GM10266 (cell line): ENCODE data around the gene RSAD1.
A peak's percentile ranks its signal among the peaks of the same experiment; 100 is the strongest.

Experiments
- DNase-seq: peaks from one replicate; pipeline ENCODE4 v3.0.0; 2012; ENCODE audit errors: extremely low spot score
- TF ChIP-seq, protein P1 (sequence below): IDR thresholded peaks from 2 replicates; pipeline ENCODE4 v1.5.1; 2012; ENCODE audit warnings: mild to moderate bottlenecking, low read depth; ENCODE audit not compliant: control insufficient read depth, insufficient read depth; ENCODE audit errors: missing control alignments

Gene RSAD1

DNA sequence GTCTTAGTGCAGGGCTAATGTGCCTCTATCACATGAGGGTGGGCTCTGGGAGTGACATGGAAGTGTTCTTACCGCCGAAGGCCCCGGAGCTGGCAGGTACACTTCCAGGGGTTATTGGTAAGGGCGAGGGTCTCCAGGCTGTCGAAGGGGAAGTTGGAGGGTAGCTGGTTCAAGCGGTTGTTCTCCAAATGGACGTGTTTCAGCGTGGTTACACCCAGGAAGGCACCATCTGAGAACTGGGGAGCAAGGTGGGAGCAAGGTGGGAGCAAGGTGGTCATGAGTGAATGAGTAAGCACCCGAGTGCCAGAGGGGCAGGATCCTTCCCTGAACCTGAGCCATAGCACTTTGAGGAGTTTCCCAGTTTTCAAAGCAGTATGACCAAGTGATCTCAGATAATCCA lies 13.0 kb upstream of the RSAD1 start:
- DNase-seq, result peak; percentile 8

DNA sequence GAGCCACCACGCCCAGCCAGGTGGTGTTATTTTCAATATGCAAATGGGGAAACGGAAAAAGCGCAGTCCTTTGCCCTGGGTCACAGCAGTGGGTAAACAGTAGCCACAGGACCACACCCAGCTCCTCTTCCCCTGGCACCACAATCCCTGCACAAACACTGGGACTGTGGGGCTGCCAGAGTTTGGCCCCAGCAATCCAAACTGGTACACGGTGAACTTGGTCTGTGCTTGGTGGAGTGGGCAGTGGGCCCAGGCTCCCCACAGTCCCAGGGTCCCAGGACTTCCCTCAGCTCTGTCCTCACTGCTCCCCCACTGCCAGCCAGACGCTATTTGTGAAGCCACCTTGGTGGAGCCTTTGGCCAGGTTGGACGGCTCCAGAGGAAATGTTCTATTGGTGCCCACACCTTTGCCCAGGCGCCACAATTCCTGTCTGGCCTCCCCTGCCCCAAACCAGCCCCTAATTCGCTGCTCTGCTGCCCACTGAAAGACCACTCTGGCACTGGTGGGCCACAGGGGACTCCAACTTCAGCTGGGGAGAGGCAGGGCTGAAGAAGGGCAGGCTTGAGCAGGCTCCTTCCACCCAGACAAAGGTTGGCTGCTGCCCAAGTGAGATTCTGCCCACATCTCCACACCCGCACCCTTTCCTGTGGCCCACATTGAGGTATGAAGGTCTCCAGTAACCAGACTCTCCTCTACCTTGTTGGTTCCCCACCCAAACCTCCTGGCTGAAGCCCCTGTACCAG lies 12.1 kb upstream of the RSAD1 start:
- TF ChIP-seq, protein P1, sequence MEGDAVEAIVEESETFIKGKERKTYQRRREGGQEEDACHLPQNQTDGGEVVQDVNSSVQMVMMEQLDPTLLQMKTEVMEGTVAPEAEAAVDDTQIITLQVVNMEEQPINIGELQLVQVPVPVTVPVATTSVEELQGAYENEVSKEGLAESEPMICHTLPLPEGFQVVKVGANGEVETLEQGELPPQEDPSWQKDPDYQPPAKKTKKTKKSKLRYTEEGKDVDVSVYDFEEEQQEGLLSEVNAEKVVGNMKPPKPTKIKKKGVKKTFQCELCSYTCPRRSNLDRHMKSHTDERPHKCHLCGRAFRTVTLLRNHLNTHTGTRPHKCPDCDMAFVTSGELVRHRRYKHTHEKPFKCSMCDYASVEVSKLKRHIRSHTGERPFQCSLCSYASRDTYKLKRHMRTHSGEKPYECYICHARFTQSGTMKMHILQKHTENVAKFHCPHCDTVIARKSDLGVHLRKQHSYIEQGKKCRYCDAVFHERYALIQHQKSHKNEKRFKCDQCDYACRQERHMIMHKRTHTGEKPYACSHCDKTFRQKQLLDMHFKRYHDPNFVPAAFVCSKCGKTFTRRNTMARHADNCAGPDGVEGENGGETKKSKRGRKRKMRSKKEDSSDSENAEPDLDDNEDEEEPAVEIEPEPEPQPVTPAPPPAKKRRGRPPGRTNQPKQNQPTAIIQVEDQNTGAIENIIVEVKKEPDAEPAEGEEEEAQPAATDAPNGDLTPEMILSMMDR, result no peak
- DNase-seq, result peak; percentile 11

More for the DNA sequence above, 13.0 kb upstream of the RSAD1 start:
- TF ChIP-seq, protein P1, result no peak

DNA sequence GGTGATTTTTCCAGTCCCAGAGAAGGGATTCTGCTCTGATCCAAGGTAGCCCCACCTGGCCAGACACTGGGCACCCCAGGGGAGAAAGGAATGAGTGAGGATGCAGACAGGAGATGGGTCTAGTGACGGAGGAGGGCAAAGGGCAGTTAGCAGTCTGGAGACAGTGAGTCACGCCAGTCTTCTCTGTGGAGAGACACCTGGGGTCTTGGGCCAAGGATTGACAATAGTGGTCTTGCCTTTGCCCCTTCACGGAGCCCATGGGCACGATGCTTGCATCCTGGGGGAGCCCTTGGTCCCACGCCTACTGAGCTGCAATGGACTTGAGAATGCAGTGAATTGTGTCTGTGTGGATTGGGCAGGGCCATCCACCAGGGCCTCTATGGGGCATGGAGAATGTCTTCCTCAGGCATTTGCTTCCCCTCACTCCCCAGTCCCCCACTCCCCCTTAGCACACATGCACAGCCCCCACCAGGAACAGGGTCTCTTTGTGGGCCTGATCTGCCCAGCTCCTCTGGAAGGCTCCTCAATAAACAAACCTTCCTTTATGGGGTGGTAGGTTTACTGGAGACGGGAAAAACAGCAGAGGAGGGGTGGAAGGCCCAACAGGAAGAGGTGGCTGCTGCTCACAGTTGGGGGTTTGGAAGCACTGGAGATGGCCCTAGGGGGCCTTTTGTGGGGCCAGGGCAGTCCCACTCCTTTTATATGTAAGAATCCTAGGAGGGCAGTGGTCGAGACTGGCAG lies 11.4 kb upstream of the RSAD1 start:
- TF ChIP-seq, protein P1, result no peak
- DNase-seq, result peak; percentile 37

DNA sequence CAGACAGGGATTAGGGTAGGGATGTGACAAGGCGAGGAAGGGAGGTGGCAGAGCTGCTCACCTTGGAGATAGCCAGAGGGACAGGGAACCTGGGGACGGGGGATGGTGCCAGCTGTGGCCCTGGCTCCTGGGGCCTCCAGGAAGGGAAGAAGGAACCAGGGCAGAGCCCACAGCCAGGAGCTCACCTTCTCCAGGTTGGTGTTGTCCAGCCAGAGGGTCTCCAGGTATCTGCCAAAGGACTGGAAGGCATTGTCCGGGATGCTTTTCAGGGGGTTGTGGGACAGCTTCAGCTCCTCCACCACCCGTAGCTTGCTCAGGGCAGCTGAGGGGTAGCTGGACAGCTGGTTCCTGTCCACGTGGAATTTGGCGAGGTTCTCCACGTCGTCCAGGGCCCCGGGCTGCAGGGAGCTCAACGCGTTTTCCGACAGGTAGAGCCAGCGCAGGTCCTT lies 10.8 kb upstream of the RSAD1 start:
- DNase-seq, result peak; percentile 35
- TF ChIP-seq, protein P1, result no peak

DNA sequence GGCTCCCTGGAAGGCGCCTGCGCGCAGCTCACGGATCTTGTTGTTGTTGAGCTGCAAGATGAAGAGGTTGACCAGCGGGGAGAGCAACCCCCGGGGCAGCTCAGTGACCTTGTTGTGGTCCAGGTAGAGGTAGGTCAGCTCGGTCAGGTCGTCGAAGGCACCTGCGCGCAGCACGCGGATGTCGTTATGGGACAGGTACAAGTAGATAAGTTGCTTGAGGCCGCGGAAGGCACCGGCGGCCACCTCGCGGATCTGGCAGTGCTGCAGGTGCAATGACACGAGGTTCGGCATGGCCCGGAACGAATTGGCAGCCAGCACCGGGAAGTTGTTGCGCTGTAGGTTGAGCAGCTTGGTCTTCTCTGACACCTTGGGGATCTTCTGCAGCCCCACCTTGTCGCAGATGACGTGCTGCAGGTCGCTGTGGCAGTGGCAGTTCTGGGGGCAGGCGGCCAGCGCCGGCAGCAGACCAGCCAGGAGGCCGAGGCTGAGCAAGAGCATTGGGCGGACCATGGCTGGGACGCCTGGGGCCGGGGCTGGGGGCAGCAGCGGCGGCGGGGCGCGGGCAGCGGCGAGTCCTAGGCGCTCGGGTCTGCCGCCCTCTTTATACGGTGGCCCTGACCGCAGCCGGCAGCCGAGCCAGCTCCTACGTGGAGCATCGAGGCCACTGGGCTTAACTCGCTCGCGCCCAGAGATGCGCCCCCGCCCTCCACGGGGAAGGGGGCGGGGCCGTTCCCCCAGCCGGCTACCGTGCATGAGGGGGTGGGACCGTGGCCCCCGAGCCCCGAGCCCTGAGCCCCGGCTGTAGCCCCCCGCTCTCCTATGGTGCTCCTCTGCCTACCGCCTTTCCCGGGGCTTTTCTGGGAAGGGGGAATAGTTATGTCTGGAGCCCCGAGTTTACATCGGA lies 10.1 kb upstream of the RSAD1 start, which contains the start of gene CHAD:
CHAD (minus strand) TSS at position 577 of the 904 bp plus-strand sequence; CDS start at position 510, 67 bp downstream.
- peak; percentile 48 for DNase-seq
- TF ChIP-seq, protein P1, result no peak

DNA sequence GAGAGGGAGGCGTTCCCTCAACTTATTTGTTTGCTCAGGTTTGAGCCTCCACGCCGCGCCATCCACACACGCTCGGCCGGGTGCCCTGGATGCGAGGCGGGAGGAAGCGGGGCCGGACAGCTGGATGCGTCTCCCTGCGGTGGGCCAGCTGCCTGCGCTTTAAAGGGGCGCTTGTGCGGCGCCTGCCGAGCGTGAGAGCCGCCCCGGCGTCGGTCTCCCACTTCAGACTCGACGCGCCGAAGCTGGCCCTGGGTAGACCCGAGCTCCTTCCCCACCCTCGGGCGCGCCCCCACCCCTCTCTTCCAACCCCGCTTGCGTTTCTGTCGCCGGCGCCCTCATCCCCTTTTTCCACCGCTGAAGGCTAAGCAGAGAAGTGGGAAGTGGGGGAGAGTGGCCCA lies 9.5 kb upstream of the RSAD1 start:
- no peak for DNase-seq
- TF ChIP-seq, protein P1, result no peak
